Measurements from ENCODE around the gene GAS7. TPM values are rescaled to one million over a fixed set of nuclear protein-coding genes. Genes with fewer than 3 reads are reported as not detected.

GAS7 gene
- total RNA-seq, 2 donors from 2014 or later: 79.7 to 113 TPM

- H3K27me3 ChIP-seq: no peaks in the 10 kb centered on the region
These were observed 3.2 kb downstream of the GAS7 start for GRCh38 chr17:10195090-10195805.

GRCh38 chr17:10193632-10194031 is 4.8 kb downstream of the GAS7 start:
- peaks cover 8 to 20% of the 10 kb centered on the region in 2 donors for H3K9me3 ChIP-seq
- DNase-seq (ENCODE audit: low spot score): no peak
- no peaks in the 10 kb centered on the region for H3K27me3 ChIP-seq
- H3K27ac ChIP-seq: peak overlapping the region in 1 of 2 donors; percentile 62
- H3K36me3 ChIP-seq: no peaks in the 10 kb centered on the region
- H3K4me3 ChIP-seq: no peak overlapping the region
- peaks cover 0 to 7% of the 10 kb centered on the region in 2 donors for H3K4me1 ChIP-seq
- no peak for TF ChIP-seq CTCF (IDR thresholded peaks at IDR 0.05)

More at GRCh38 chr17:10195090-10195805, 3.2 kb downstream of the GAS7 start:
- Histone ChIP-seq H3K9me3 (peaks cover 8 to 20% of the 10 kb centered on the region in 2 donors), H3K36me3 (no peaks in the 10 kb centered on the region), H3K4me3 (no peak overlapping the region), H3K4me1 (peaks cover 0 to 14% of the 10 kb centered on the region in 2 donors), H3K27ac (peak overlapping the region in 1 of 2 donors; percentile 10)
- no peak for DNase-seq (ENCODE audit: low spot score)
- no peak for TF ChIP-seq CTCF (IDR thresholded peaks at IDR 0.05)

GRCh38 chr17:10192972-10193371 is 5.4 kb downstream of the GAS7 start:
- H3K27me3 ChIP-seq: no peaks in the 10 kb centered on the region
- H3K4me3 ChIP-seq: no peak overlapping the region
- H3K4me1 ChIP-seq: peaks cover 0 to 5% of the 10 kb centered on the region in 2 donors
- no peak for DNase-seq (ENCODE audit: low spot score)
- H3K36me3 ChIP-seq: no peaks in the 10 kb centered on the region
- TF ChIP-seq CTCF (IDR thresholded peaks at IDR 0.05): no peak
- H3K9me3 ChIP-seq: peaks cover 8 to 20% of the 10 kb centered on the region in 2 donors
- peak overlapping the region in 1 of 2 donors; percentile 62 for H3K27ac ChIP-seq

GRCh38 chr17:10192461-10192860 is 5.9 kb downstream of the GAS7 start:
- H3K27me3 ChIP-seq: no peaks in the 10 kb centered on the region
- no peaks in the 10 kb centered on the region for H3K4me1 ChIP-seq
- H3K4me3 ChIP-seq: no peak overlapping the region
- peaks cover 8 to 20% of the 10 kb centered on the region in 2 donors for H3K9me3 ChIP-seq
- DNase-seq (ENCODE audit: low spot score): no peak
- H3K27ac ChIP-seq: peak overlapping the region in 1 of 2 donors; percentile 62
- no peak for TF ChIP-seq CTCF (IDR thresholded peaks at IDR 0.05)
- no peaks in the 10 kb centered on the region for H3K36me3 ChIP-seq

GRCh38 chr17:10187456-10187855 is 10.9 kb downstream of the GAS7 start:
- H3K9me3 ChIP-seq: no peaks in the 10 kb centered on the region
- no peaks in the 10 kb centered on the region for H3K36me3 ChIP-seq
- no peak for DNase-seq (ENCODE audit: low spot score)
- no peak overlapping the region for H3K27ac ChIP-seq
- H3K4me1 ChIP-seq: no peaks in the 10 kb centered on the region
- TF ChIP-seq CTCF (IDR thresholded peaks at IDR 0.05): no peak
- no peak overlapping the region for H3K4me3 ChIP-seq
- no peaks in the 10 kb centered on the region for H3K27me3 ChIP-seq

Measured in right atrium auricular region (tissue), 2 donors.